Retinal pigment epithelial cell (primary cell): ENCODE measurements around the gene RARRES1.
"Not testable (repeated sequence)": the region's sequence is repeated elsewhere in the genome, so short reads cannot be mapped to it uniquely, and the experiment has no call there.

Source experiments
- DNase-seq: peaks from one replicate; pipeline ENCODE4 v3.0.0-alpha.2; 2010; ENCODE audit warnings: low read depth
- H3K4me3 ChIP-seq: 2 replicates; pipeline ENCODE4 v1.5.1; 2011; ENCODE audit warnings: mild to moderate bottlenecking, low read length, control low read depth, moderate library complexity
- TF ChIP-seq, protein P1 (sequence below): conservative IDR thresholded peaks from 2 replicates; pipeline ENCODE4 v1.5.1; 2011; ENCODE audit warnings: low read depth, low read length, control low read depth, inconsistent platforms

The RARRES1 gene

DNA sequence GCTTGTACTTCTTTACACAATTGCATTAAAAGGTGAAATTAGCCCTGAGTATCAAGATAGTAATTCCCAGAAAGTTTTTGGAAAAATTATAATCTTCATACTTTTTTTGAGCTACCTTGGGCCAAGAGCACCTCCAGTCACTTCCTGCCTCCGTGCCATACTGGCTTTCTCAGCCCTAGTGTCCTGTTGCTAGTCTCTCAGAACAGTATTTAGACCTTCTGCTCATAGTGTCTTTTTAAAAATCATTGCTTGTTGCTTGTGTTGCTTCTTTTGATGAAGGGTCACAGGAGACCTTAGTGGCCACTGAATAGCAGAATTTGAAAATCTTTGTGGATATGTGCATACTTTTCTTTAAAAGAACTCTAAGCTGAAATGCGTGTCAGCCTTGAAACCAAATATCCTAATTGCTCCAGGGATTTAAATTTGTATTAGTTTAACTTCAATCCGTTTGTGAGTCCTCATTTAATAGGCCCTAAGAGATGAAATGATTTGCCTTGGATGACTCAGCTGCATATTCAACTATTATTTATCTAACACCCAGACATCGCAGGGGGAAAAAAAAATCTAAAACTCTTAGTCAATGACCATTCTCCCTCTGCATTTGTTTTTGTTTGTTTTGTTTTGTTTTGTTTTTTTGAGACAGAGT is 30.7 kb downstream of the RARRES1 start:
- DNase-seq, result no peak

DNA sequence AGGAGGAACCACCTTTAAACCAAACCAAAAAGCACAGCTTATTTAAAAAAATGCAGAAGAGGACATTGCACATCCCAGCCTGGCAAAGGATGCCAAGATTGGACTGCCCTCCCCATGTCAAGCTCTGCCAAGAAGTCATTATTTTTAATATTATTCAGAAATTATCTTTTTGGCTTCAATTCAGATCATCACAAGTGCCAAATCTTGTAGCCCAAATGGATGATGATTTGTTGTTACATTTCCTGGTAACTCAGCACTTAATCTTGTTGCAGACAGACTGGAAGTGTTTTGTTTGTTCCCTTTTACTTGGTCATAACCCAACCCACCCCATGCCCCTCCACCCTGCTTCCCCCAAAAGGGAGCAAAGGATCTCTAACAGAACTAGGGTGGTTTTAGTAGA is 31.7 kb downstream of the RARRES1 start:
- TF ChIP-seq, protein P1, sequence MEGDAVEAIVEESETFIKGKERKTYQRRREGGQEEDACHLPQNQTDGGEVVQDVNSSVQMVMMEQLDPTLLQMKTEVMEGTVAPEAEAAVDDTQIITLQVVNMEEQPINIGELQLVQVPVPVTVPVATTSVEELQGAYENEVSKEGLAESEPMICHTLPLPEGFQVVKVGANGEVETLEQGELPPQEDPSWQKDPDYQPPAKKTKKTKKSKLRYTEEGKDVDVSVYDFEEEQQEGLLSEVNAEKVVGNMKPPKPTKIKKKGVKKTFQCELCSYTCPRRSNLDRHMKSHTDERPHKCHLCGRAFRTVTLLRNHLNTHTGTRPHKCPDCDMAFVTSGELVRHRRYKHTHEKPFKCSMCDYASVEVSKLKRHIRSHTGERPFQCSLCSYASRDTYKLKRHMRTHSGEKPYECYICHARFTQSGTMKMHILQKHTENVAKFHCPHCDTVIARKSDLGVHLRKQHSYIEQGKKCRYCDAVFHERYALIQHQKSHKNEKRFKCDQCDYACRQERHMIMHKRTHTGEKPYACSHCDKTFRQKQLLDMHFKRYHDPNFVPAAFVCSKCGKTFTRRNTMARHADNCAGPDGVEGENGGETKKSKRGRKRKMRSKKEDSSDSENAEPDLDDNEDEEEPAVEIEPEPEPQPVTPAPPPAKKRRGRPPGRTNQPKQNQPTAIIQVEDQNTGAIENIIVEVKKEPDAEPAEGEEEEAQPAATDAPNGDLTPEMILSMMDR, result no peak
- no peak for DNase-seq
- H3K4me3 ChIP-seq, result no peak overlapping the region

More for the DNA sequence above, 30.7 kb downstream of the RARRES1 start:
- H3K4me3 ChIP-seq, result no peak overlapping the region
- TF ChIP-seq, protein P1, result no peak

GRCh38 chr3:158696618-158697017 is 35.6 kb downstream of the RARRES1 start:
- TF ChIP-seq, protein P1, result no peak
- no peak overlapping the region for H3K4me3 ChIP-seq
- DNase-seq, result no peak

DNA sequence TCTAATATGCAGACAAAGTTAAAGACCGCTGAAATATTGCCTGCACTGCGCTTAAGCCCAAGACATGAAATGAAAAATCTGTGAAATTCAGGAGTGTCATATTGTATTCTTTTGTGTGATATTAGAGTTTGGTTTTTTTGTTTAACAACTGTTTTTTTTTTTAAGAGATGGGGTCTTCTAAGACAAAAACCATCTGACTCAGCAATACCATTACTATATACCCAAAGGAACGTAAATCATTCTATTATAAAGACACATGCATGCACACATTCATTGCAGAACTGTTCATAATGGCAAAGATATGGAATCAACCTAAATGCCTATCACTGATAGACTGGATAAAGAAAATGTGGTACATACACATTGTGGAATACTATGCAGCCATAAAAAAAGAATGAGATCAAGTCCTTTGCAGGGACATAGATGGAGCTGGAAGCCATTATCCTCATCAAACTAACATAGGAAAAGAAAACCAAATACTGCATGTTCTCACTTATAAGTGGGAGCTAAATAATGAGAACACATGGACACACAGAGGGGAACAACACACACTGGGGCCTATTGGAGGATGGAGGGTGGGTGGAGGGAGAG is 38.3 kb downstream of the RARRES1 start:
- not testable (repeated sequence) for H3K4me3 ChIP-seq, DNase-seq

GRCh38 chr3:158685159-158685558 is 47.1 kb downstream of the RARRES1 start:
- no peak for DNase-seq

DNA sequence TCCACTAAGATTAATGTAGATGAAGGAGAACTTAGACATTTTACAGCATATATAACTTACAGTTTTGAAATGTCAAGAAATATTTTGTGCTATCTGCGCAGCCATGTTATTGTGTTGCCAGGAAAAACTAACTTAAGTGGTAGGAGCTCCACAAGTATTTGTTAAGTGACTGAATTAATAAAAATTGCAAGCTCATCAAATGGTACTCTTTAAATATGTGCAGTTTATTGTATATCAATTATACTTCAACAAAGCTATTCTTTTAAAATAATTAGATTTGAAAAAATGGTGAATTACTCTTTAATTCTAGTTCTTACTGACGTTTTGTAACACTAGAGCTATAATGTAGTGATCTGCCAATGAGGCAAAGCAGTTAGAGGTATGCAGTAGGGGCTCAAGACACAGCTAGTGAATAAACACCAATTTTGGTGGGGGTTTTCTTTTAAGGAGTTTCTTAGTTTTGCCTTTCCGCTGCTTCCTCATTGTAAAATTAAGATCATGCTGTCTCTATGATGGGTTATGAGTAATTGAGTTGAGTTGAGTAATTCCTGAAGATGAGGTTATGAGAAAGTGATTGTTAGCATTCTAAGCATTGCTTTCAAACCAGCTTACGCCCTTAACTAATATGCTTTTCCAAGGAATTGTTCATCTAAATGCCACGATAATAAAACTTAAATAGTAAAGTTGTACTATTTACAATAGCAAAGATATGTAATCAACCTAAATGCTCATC is 48.9 kb downstream of the RARRES1 start:
- H3K4me3 ChIP-seq, result no peak overlapping the region
- no peak for DNase-seq
- TF ChIP-seq, protein P1, result no peak

More at GRCh38 chr3:158685159-158685558, 47.1 kb downstream of the RARRES1 start:
- H3K4me3 ChIP-seq, result no peak overlapping the region
- TF ChIP-seq, protein P1, result no peak

GRCh38 chr3:158680861-158681260 is 51.4 kb downstream of the RARRES1 start:
- H3K4me3 ChIP-seq, result no peak overlapping the region
- DNase-seq, result no peak
- TF ChIP-seq, protein P1, result no peak
